H1 (cell line): Measurements from ENCODE around the gene PRODH.
"Not testable (repeated sequence)": the region's sequence is repeated elsewhere in the genome, so short reads cannot be mapped to it uniquely, and the experiment has no call there.

Source experiments
- CHD1 ChIP-seq: IDR thresholded peaks from 2 replicates; pipeline ENCODE4 v1.6.1; 2012; ENCODE audit warnings: low read depth, low read length, improper control_type of control experiment
- NRF1 ChIP-seq: IDR thresholded peaks from 2 replicates; pipeline ENCODE4 v1.6.1; 2011; ENCODE audit warnings: mild to moderate bottlenecking, low read depth, low read length, improper control_type of control experiment
- POLR2A ChIP-seq, 2 experiments: IDR thresholded peaks; 1 replicate in 1 of 2; 2 replicates in 1 of 2; pipeline ENCODE4 v1.6.1; 2011; ENCODE audit warnings: low read depth in 2 of 2, low read length in 2 of 2, mild to moderate bottlenecking in 2 of 2; ENCODE audit errors: control extremely low read depth in 1 of 2
- POLR2AphosphoS5 ChIP-seq: IDR thresholded peaks from 2 replicates; pipeline ENCODE4 v1.6.1; 2011; ENCODE audit warnings: low read depth, low read length
- SUZ12 ChIP-seq: fragments of 200-600 bp; sonication (generic); IDR thresholded peaks from 2 replicates; pipeline ENCODE4 v1.6.1; 2012; ENCODE audit warnings: mild to moderate bottlenecking, inconsistent platforms, low read length, moderate library complexity, mixed read lengths
- TAF1 ChIP-seq: IDR thresholded peaks from 2 replicates; pipeline ENCODE4 v1.6.1; 2011; ENCODE audit warnings: mild to moderate bottlenecking, low read depth, low read length
- TF ChIP-seq, protein P1 (sequence below), 3 experiments: IDR thresholded peaks; 1 replicate in 2 of 3; 2 replicates in 1 of 3; pipeline versions ENCODE4 v1.5.1 to v1.6.1; 2011; ENCODE audit warnings: low read length in 3 of 3, mild to moderate bottlenecking in 3 of 3, inconsistent platforms in 2 of 3, low read depth in 1 of 3, moderate library complexity in 1 of 3; ENCODE audit not compliant: insufficient read depth in 1 of 3; ENCODE audit errors: control extremely low read depth in 1 of 3

DNA sequence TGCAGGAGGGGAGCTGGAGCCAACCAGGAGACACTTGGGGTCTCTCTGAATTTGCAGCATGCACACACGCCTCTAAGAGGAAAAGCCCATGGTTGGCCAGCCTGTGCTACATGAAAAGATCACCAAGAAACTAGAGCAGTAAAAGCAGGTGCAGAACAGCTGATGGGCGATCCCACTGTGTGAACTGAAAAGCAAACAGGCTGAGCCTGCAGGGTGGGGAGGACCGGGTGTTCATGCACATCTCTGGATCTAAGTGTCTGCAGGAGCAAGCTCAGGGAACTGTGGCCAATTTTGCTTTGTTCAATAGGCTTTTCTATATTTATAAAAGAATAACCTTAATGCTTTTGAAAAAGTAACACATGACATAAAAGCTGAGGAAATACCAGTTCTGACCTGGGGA is 18.3 kb downstream of the PRODH start:
- TF ChIP-seq, protein P1, sequence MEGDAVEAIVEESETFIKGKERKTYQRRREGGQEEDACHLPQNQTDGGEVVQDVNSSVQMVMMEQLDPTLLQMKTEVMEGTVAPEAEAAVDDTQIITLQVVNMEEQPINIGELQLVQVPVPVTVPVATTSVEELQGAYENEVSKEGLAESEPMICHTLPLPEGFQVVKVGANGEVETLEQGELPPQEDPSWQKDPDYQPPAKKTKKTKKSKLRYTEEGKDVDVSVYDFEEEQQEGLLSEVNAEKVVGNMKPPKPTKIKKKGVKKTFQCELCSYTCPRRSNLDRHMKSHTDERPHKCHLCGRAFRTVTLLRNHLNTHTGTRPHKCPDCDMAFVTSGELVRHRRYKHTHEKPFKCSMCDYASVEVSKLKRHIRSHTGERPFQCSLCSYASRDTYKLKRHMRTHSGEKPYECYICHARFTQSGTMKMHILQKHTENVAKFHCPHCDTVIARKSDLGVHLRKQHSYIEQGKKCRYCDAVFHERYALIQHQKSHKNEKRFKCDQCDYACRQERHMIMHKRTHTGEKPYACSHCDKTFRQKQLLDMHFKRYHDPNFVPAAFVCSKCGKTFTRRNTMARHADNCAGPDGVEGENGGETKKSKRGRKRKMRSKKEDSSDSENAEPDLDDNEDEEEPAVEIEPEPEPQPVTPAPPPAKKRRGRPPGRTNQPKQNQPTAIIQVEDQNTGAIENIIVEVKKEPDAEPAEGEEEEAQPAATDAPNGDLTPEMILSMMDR (IDR thresholded peaks at IDR 0.05; ENCODE audit: control extremely low read depth in 1 of 3, insufficient read depth in 1 of 3, low read depth in 1 of 3, low read length in 3 of 3): not testable (repeated sequence)
- not testable (repeated sequence) for TF ChIP-seq POLR2A (IDR thresholded peaks at IDR 0.05; ENCODE audit: control extremely low read depth in 1 of 2, low read depth in 2 of 2, low read length in 2 of 2); SUZ12; TAF1; CHD1; NRF1; POLR2AphosphoS5
